ENCODE data around the gene FAM234B.
"Not testable (repeated sequence)": the region's sequence is repeated elsewhere in the genome, so short reads cannot be mapped to it uniquely, and the experiment has no call there.

FAM234B gene

DNA sequence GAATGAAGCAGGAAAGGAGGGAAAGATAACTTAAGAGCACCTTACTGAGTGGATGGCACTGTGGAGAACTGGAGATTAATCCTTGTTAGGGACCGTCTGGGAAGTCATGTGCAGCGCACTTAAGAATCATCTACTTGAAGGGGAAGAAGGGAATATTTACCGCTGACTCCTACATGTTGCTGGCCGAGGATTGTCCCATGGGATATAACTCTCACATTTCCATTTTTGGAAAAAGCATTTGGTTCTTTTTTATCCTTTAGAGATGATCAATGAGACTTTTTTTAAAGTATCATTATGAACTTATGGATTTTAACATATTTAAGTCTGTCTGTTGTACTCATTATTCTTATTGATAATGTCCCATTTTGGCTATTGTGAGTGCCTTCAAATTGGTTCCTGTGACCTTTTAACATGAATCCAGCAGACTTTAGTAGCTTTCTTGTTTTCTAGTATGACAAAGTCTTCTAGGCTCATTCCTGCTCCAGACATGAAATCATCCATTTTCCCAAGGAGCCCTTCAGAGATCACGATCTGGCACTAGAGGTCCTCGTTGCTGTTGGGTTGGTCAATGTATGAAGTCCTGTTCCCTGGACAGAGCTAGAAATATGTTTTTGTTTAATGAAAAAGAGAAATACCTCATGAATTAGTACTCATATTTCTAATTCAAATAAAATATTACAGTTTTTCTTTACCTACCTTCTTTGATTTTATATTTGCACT lies 20.2 kb upstream of the FAM234B start:
- in situ Hi-C loops (cut with MboI; ENCODE audit: low sequenced_read_pairs) = no loop called here

DNA sequence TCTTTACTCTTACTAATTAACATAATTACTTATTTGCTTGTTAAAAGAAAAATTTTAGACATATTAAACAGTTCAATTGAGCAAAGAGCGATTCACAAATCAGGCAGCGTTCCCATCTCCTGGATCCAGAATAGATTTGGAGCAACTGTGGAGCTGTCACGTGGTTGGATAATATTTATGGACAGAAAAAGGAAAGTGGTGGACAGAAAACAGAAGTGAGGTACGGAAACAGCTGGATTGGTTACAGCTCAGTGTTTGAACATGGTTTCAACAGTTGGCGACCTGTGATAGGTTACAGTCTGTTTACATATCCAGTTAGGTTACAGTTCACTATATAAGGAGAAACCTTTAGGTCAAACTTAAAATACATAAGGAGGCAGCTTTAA lies 19.7 kb upstream of the FAM234B start:
- in situ Hi-C loops (cut with MboI; ENCODE audit: low sequenced_read_pairs) = no loop called here

DNA sequence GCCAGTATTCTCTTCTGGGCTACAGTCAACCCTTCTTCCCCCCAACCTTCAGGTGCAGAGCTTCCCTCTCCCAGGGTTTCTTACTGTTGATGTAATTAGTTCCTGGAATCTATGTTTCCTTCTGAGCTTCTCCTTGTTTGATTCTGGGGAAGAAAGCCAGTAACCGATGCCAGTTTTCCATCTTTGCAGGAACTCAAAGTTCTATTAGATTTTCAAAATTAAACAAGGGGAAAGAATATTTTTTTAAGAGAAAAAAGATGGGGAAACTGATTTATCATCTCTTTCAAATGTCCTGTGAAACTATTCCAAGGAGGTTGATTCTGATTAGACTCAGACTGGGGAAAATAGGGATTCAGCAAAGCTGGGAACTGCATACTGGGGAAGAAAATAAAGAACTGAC lies 17.9 kb upstream of the FAM234B start:
- in situ Hi-C loops (cut with MboI; ENCODE audit: low sequenced_read_pairs) = no loop called here

DNA sequence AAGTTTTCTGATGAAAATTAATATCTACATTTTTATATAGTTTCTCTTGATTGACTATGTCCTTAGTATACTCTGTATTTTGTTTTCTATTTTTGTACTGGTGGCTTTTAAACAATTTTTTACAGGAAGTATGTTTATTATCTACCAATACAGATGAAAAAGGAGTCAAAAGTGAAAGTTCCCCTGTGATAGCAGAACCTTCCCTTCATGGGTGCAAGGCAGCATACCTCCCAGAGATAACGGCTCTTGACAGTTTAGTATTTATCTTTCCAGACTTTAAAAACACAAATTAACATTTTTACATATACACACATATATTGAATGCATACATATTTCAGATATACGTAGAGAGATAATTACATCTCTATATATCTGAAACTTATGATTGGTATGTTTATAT lies 17.1 kb upstream of the FAM234B start:
- in situ Hi-C loops (cut with MboI; ENCODE audit: low sequenced_read_pairs) = no loop called here

DNA sequence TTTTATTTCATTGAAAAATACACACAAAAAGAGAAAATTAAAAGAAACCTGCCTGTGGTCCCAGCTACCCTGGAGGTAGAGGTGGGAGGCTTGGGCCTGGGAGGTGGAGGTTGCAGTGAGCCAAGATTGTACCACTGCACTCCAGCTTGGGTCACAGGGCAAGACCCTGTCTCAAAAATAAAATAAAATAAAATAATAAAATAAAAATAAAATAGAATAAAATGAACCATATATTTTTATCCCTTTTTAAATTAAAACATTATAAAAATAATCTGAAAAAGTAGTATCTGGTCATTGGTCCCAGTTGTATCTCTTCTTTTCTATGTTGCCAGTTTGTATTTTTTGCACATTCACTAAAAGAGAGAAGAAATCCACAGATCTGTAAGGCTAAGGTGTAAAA lies 16.7 kb upstream of the FAM234B start:
- in situ Hi-C loops (cut with MboI; ENCODE audit: low sequenced_read_pairs) = no loop called here

DNA sequence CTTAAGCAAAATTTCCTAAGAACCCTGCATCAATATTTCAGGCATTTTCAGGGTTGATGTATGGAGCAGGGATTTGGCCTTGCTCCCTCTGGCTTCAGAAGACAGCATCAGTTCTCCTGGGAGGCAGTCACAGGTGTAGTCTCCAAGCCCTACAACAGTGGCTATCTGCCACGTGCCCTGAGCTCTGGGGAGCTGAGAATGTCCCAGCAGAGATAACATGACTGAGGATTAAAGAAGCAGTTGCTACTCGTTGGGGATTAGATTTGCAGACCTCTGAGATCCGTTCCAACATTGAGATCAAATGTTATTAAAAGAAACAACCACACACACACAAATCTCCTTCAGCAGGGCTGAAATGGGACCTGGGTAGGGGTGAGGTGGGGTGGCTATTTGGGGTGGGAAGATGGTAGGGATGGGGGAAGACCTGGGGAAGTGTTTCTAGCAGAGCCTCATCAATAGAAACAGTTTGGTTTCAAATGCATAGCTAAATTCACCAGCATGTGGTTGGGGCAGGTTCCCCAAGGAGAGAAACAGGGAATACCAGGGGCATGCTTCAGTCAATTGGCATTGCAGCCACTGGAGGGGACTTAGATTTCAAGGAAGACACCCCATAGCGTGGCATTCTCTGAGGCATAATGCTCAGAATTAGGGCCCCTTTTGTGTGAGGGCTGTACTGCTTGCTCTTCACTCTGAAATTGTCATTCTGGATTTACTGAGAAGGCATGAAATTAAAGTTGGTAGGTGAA lies 15.2 kb upstream of the FAM234B start:
- in situ Hi-C loops (cut with MboI; ENCODE audit: low sequenced_read_pairs) = no loop called here

DNA sequence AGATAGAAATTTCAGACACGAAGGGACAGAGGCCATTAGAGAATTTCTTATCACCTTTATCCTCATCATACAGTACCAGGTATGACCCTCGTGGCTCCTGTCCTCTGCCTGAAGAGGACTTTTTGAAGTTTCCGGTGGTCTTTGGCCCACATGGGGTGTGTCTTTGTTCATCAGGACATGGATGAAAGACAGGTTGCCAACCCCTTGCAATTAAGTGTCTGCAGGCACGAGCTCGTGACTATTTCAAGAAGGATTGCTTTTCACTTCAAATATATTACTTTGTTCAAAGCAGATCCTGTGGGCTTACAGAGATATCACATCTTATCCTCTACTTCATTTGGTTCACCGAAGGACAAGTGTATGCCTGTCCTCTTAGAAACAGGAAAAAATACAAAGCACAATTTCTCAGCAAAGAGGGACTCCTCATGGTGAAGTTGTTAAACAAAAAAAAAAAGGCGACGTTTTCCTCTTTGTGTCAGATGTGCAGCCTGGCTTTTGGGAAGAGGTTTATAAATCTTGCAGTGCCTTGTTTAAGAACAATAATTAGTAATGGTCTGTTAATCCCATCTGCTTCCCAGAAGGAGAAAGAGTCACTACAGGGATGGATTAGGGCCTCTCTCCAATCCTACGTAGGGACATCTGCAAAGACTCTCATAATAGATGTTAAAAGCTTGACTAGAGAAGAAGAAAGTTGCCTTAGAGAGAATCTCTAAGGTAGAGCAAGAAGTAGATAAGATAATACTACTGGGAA lies 13.5 kb upstream of the FAM234B start:
- in situ Hi-C loops (cut with MboI; ENCODE audit: low sequenced_read_pairs) = no loop called here

DNA sequence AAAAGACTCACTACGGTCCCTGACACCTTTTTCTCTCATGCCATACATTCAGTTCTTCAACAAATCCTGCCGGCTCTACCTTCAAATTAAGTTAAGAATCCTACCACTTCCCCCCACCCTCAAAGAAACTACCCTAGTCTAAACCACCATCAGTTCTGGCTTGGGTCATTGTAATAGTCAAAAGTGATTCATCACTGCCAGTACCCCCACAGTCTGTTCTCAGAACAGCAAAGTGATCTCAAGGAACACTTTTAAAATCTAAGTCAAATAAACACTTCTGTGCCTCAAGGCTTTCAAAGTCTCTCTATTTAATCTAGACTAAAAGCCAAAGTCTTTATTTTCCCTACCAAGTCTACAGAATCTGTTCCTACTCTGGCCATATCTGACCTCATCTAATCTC lies 12.0 kb upstream of the FAM234B start:
- in situ Hi-C loops (cut with MboI; ENCODE audit: low sequenced_read_pairs) = no loop called here

DNA sequence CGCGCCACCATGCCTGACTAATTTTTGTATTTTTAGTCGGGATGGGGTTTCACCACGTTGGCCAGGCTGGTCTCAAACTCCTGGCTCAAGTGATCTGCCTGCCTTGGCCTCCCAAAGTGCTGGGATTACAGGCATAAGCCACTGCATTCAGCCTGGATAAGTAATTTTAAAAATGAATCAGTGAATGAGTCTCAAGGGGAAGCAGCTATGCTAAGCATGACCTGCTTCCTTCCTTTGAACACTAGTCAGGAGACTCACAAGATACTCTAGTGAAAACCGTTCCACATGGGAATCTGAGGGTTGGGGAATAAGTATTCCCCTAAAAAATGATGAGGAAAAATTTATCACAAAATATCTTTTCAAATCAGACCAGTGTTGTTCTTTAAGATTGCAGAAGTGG lies 10.7 kb upstream of the FAM234B start:
- in situ Hi-C loops (cut with MboI; ENCODE audit: low sequenced_read_pairs) = no loop called here

DNA sequence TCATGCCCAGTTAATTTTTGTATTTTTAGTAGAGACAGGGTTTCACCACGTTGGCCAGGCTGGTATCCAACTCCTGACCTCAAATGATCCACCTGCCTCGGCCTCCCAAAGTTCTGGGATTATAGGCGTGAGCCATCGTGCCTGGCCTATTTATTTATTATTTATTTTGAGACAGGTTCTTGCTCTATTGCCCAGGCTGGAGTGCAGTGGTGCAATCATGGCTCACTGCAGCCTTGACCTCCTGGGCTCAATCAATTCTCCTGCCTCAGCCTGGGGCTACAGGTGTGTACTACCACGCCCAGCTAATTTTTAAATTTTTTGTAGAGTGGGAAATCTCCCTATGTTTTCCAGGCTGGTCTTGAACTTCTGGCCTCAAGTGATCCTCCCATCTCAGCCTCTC lies 8.8 kb upstream of the FAM234B start:
- in situ Hi-C loops (cut with MboI; ENCODE audit: low sequenced_read_pairs) = not testable (repeated sequence)

DNA sequence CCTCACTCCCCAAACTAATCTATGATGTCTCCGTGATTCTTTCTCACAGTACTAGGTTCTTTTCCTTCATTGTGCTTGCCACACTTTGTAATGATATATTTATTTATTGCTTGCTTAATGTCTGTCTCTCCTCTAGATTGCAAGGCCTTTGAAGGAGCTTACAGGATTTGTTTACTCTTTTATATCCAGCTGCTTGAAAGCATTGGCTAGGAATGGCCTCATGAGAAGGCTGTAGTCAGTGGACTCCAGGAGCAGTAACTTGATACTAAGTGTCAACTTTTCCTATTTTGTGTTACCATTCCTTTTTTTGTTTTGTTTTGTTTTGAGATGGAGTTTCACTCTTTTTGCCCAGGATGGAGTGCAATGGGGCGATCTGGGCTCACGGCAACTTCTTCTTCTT lies 7.3 kb upstream of the FAM234B start:
- in situ Hi-C loops (cut with MboI; ENCODE audit: low sequenced_read_pairs) = no loop called here

DNA sequence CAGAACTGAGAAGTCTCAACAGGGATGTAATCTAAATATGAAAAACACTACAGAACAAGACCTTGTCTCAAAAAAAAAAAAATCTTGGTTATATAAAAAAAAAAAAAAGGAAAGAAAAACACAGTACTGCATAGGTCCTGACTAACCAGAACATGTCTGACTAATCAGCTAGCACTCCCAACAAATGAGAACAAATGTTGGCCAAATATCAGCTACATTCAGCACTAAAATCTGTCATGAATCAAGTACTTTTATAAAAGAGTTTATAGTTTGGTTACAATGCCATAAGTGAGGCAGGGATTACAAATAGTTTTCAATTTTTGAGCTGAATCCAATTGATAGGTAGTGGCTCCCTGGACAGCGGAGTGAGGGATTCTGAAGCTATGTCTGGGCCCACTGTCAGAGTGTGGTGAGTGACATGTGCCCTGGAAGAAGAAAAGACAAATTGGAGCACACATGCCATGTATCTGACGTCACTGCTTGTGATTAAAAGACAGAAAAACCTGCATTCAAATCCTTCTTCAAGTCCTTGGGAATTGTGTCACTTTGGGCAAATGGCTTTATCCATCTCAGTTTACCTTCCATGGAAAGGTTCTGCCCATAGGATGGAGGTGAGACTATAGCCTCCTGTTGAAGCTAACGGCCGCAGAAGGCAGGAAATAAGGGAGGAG lies 5.6 kb upstream of the FAM234B start:
- in situ Hi-C loops (cut with MboI; ENCODE audit: low sequenced_read_pairs) = no loop called here

DNA sequence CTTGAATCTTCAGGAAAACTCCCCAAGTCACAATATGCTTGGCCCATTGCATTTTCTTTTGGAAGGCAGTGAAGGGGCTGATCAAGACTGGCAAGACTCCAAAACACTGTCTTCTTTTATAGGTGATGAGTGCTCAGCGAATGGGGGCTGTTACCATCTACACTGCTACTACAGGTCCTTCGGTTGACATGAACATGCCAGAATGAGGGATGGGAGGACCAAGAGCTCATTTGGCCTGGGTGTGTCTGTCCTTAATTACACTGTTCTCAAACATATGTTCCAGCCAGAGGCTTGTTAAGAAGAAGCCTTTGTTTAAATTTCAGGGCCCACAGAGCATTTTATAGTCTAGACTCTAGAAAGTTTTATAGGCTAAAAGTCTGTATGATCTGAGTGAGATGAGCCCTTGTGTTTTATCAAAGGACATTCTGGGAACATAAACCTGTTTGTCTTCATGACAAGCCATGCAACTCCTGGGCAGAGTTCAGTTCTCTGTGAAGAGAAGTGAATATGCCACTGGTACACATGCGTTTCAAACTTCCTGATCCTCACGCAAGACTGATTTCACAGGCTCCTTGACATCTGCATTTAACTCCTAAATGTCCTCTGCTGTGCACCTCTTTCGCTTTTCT lies 4.7 kb upstream of the FAM234B start:
- in situ Hi-C loops (cut with MboI; ENCODE audit: low sequenced_read_pairs) = no loop called here

DNA sequence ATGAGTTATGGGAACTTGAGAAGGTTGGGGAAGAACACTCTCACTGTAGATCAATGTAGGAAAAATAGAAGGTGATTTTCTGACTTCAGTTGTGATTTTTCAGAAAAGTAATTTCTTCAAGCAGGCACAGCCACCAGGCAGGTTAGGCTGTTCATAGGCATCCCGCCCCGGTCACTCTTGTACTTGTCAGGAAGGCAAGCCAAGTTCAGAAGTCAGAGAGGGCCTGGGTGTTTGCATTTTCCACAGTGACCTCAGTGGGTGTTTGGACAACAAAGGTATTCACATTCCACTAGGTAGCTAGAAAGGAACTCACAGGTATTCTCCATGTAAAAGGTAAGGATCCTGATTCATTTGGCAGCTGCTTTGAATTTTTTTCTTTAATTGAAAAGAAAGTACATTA lies 3.0 kb upstream of the FAM234B start:
- in situ Hi-C loops (cut with MboI; ENCODE audit: low sequenced_read_pairs) = no loop called here

DNA sequence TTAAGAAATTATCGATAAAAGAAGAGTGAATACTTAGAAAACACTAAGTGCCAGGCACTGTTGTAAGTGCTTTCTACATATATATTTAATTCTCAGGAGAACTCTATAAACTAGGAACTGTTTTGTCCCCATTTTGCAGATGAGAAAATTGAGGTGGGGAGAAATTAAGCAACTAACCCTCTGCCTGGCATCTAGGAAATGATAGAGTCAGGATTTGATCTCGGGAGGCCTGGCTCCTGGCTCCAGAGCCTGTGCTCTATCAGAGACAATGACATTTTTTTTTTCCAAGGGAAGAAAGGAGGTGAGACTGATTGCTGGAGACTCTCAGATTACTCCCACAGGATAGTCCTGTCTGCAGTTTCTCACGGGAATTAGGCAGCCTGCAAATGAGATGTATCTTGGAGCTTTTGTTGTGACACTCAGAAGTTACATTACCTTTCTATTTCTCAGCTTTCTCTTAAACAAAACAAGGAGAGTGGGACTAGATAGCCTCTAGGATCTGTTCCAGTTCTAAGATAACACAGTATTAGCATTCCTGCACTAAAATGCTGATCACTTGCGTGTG lies 1.4 kb upstream of the FAM234B start:
- in situ Hi-C loops (cut with MboI; ENCODE audit: low sequenced_read_pairs) = no loop called here

DNA sequence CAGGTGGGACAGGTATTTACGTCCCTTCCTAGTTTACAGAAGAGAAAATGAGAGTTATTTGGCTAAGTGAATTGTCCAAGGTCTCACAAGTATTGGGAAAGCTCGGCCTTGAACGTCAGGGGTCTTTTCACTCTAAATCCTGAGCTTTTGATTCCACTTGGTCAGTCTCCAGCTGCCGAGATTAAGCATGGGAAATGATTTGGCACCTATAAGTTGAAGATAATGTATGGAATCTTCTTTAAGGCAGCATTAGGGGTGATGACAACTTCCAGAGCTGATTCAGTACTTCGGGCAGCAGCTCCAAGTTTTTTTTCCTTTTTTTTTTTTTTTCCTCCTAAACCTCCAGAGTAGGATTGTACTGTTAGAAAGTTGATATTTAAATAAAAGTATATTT lies 722 bp downstream of the FAM234B start:
- in situ Hi-C loops (cut with MboI; ENCODE audit: low sequenced_read_pairs) = no loop called here

DNA sequence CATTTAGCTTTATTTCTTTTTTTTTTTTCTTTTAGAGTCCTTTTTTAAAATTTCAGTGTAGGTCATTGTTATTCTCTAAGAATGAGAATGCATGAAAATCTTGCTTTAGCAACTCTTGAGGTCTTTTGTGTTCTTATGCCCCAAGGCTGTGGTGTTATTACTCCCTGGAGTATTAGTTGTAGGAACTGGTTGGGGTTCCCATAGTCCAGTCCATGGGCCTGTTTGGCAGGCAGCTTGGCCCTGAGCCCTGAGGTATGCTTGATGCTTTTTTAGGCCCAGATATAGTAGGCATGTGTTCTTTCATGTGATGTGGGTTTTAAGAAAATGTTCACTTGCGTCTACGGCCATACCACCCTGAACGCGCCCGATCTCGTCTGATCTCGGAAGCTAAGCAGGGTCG lies 1.6 kb downstream of the FAM234B start:
- in situ Hi-C loops (cut with MboI; ENCODE audit: low sequenced_read_pairs) = no loop called here

DNA sequence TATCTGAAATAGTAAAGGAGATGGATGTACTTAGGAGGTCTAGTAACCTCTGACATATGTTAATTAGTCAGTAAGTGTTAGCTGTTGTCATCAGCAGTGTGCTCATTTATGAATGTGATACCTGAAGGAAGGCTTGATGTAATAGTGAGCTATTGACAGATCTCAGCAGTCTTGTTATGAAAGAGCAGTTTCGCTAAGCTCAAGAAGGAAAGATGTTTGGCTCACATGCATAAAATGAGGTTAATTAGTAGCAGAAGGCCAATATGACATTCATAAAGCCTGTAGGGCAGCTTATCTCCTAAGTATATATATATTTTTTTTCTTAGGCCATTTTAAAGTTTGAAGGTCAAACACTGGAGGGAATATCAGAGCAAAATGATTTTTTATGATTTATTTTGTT lies 2.8 kb downstream of the FAM234B start:
- in situ Hi-C loops (cut with MboI; ENCODE audit: low sequenced_read_pairs) = no loop called here

DNA sequence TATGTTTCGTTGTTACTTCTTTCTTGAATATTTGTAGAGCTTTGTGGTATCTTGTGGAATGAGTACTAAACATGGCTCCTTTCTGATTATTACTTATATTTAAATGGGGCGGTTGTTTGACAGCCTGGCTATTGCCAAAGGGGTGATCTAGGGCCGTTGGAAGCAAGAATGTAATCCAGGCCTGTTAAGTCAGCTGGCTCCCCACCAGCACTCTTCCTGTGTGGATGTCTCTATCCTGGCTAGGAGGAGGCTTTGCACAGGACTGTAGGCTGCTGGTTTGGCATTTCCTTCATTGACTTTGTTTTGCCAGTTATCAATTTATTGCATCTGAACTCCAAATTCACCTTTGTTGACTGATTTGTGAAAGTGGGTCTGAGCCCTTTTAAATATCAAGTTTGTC lies 5.6 kb downstream of the FAM234B start:
- in situ Hi-C loops (cut with MboI; ENCODE audit: low sequenced_read_pairs) = no loop called here

DNA sequence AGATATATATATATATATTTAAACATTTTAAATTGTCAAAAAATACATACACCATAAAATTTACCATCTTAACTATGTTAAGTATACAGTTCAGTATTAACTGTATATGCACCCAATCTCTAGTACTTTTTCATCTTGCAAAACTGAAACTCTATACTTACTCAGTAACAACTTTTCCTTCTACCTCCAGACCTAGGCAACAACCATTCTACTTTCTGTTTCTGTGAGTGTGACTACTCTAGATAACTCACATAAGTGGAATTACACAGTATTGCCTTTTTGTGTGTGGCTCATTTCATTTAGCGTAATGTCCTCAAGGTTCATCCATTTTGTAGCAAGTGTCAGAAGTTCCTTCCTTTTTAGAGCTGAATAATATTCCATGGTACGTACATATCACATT lies 8.2 kb downstream of the FAM234B start:
- in situ Hi-C loops (cut with MboI; ENCODE audit: low sequenced_read_pairs) = no loop called here

DNA sequence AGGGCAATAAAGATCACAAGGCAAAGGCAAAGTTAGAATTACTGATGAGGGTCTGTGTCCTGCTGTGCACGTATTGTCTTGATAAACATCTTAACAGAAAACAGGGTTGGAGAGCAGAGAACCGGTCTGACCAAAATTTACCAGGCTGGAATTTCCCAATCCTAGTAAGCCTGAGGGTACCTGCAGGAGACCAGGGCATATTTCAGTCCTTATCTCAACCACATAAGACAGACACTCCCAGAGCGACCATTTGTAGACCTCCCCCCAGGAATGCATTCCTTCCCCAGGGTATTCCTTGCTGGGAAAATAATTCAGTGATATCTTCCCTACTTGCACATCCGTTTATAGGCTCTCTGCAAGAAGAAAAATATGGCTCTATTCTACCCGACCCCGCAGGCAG lies 9.4 kb downstream of the FAM234B start:
- in situ Hi-C loops (cut with MboI; ENCODE audit: low sequenced_read_pairs) = not testable (repeated sequence)
